ENCODE results near the gene KIAA1328.

GRCh38 chr18:36950282-36950681 is 121.4 kb downstream of the KIAA1328 start:
- TF ChIP-seq POLR2A (IDR thresholded peaks at IDR 0.05) (no peak), EP300 (IDR thresholded peaks at IDR 0.05) (no peak)
